ENCODE results near the gene PPP2R2B. TPM values are rescaled to one million over a fixed set of nuclear protein-coding genes. Genes with fewer than 3 reads are reported as not detected.

Gene PPP2R2B
- total RNA-seq, 1 donor from 2014 or later: not detected

GRCh38 chr5:146894753-146895521, 16.4 kb upstream of the PPP2R2B start:
- H3K4me3 Mint-ChIP-seq: no peak overlapping the region
- intact Hi-C loops (cut with micrococcal nuclease): no loop called here
- no peaks in the 10 kb centered on the region for H3K36me3 Mint-ChIP-seq (ENCODE audit: low read depth)
- no peaks in the 10 kb centered on the region for H3K27me3 Mint-ChIP-seq
- H3K9me3 Mint-ChIP-seq: peaks cover 9% of the 10 kb centered on the region
- peaks cover 13% of the 10 kb centered on the region for H3K4me1 Mint-ChIP-seq
- H3K27ac Mint-ChIP-seq: no peak overlapping the region
- no peak for DNase-seq

GRCh38 chr5:146893991-146894390, 15.4 kb upstream of the PPP2R2B start:
- DNase-seq: no peak
- Mint-ChIP-seq H3K27ac (no peak overlapping the region), H3K36me3 (ENCODE audit: low read depth) (no peaks in the 10 kb centered on the region), H3K27me3 (no peaks in the 10 kb centered on the region), H3K9me3 (peaks cover 9% of the 10 kb centered on the region), H3K4me1 (peaks cover 13% of the 10 kb centered on the region), H3K4me3 (no peak overlapping the region)
- intact Hi-C loops (cut with micrococcal nuclease): no loop called here

GRCh38 chr5:146892231-146892630, 13.7 kb upstream of the PPP2R2B start:
- no peak for DNase-seq
- Mint-ChIP-seq H3K4me3 (no peak overlapping the region), H3K27me3 (no peaks in the 10 kb centered on the region), H3K36me3 (ENCODE audit: low read depth) (no peaks in the 10 kb centered on the region), H3K9me3 (peaks cover 5% of the 10 kb centered on the region), H3K27ac (no peak overlapping the region), H3K4me1 (peaks cover 13% of the 10 kb centered on the region)
- intact Hi-C loops (cut with micrococcal nuclease): no loop called here

- Mint-ChIP-seq H3K27ac (no peak overlapping the region), H3K4me1 (peaks cover 12% of the 10 kb centered on the region), H3K4me3 (no peak overlapping the region), H3K27me3 (no peaks in the 10 kb centered on the region), H3K9me3 (no peaks in the 10 kb centered on the region), H3K36me3 (ENCODE audit: low read depth) (no peaks in the 10 kb centered on the region)
- DNase-seq: no peak
- intact Hi-C loops (cut with micrococcal nuclease): no loop called here
These were observed 13.0 kb upstream of the PPP2R2B start for GRCh38 chr5:146891511-146891910.

- intact Hi-C loops (cut with micrococcal nuclease): no loop called here
These were observed 12.3 kb upstream of the PPP2R2B start for GRCh38 chr5:146890731-146891440.

GRCh38 chr5:146890066-146890465, 11.5 kb upstream of the PPP2R2B start:
- peaks cover 6% of the 10 kb centered on the region for H3K4me1 Mint-ChIP-seq
- no peak for DNase-seq
- H3K4me3 Mint-ChIP-seq: no peak overlapping the region
- no peaks in the 10 kb centered on the region for H3K9me3 Mint-ChIP-seq
- no peaks in the 10 kb centered on the region for H3K36me3 Mint-ChIP-seq (ENCODE audit: low read depth)
- no peak overlapping the region for H3K27ac Mint-ChIP-seq
- no peaks in the 10 kb centered on the region for H3K27me3 Mint-ChIP-seq
- intact Hi-C loops (cut with micrococcal nuclease): no loop called here

More at GRCh38 chr5:146890731-146891440, 12.3 kb upstream of the PPP2R2B start:
- H3K9me3 Mint-ChIP-seq: no peaks in the 10 kb centered on the region
- no peak overlapping the region for H3K4me3 Mint-ChIP-seq
- H3K36me3 Mint-ChIP-seq (ENCODE audit: low read depth): no peaks in the 10 kb centered on the region
- H3K27me3 Mint-ChIP-seq: no peaks in the 10 kb centered on the region
- no peak overlapping the region for H3K27ac Mint-ChIP-seq
- no peak for DNase-seq
- peaks cover 7% of the 10 kb centered on the region for H3K4me1 Mint-ChIP-seq

- intact Hi-C loops (cut with micrococcal nuclease): no loop called here
- Mint-ChIP-seq H3K4me1 (peaks cover 3% of the 10 kb centered on the region), H3K27me3 (peaks cover 3% of the 10 kb centered on the region), H3K9me3 (no peaks in the 10 kb centered on the region), H3K36me3 (ENCODE audit: low read depth) (no peaks in the 10 kb centered on the region), H3K4me3 (no peak overlapping the region), H3K27ac (no peak overlapping the region)
- DNase-seq: no peak
These were observed 10.6 kb upstream of the PPP2R2B start for GRCh38 chr5:146889169-146889568.

GRCh38 chr5:146888351-146888978, 9.9 kb upstream of the PPP2R2B start:
- Mint-ChIP-seq H3K27me3 (peaks cover 5% of the 10 kb centered on the region), H3K36me3 (ENCODE audit: low read depth) (no peaks in the 10 kb centered on the region), H3K27ac (no peak overlapping the region), H3K4me3 (no peak overlapping the region), H3K9me3 (no peaks in the 10 kb centered on the region), H3K4me1 (peaks cover 3% of the 10 kb centered on the region)
- intact Hi-C loops (cut with micrococcal nuclease): no loop called here
- DNase-seq: no peak

GRCh38 chr5:146884066-146884626, 5.6 kb upstream of the PPP2R2B start:
- Mint-ChIP-seq H3K27ac (no peak overlapping the region), H3K9me3 (no peaks in the 10 kb centered on the region), H3K4me3 (no peak overlapping the region), H3K36me3 (ENCODE audit: low read depth) (no peaks in the 10 kb centered on the region), H3K4me1 (no peaks in the 10 kb centered on the region), H3K27me3 (peaks cover 22% of the 10 kb centered on the region)
- intact Hi-C loops (cut with micrococcal nuclease): no loop called here
- DNase-seq: no peak

- Mint-ChIP-seq H3K9me3 (no peaks in the 10 kb centered on the region), H3K4me1 (peaks cover 4% of the 10 kb centered on the region), H3K4me3 (no peak overlapping the region), H3K36me3 (ENCODE audit: low read depth) (no peaks in the 10 kb centered on the region), H3K27ac (no peak overlapping the region), H3K27me3 (peaks cover 26% of the 10 kb centered on the region)
- no peak for DNase-seq
- intact Hi-C loops (cut with micrococcal nuclease): no loop called here
These were observed 5.0 kb upstream of the PPP2R2B start for GRCh38 chr5:146883511-146883910.

GRCh38 chr5:146880966-146881365, 2.4 kb upstream of the PPP2R2B start:
- H3K27me3 Mint-ChIP-seq: peaks cover 41% of the 10 kb centered on the region
- peaks cover 9% of the 10 kb centered on the region for H3K4me1 Mint-ChIP-seq
- H3K36me3 Mint-ChIP-seq (ENCODE audit: low read depth): no peaks in the 10 kb centered on the region
- no peak overlapping the region for H3K4me3 Mint-ChIP-seq
- H3K27ac Mint-ChIP-seq: no peak overlapping the region
- no peaks in the 10 kb centered on the region for H3K9me3 Mint-ChIP-seq
- intact Hi-C loops (cut with micrococcal nuclease): no loop called here
- DNase-seq: no peak

- Mint-ChIP-seq H3K4me1 (peaks cover 9% of the 10 kb centered on the region), H3K27ac (no peak overlapping the region), H3K9me3 (no peaks in the 10 kb centered on the region), H3K36me3 (ENCODE audit: low read depth) (no peaks in the 10 kb centered on the region), H3K27me3 (peaks cover 48% of the 10 kb centered on the region), H3K4me3 (peak overlapping the region; percentile 85)
- intact Hi-C loops (cut with micrococcal nuclease): loop anchor here (5.0 kb wide), 1 partner anchor 626 kb away; no protein-coding TSS in a partner anchor
- DNase-seq: peak; percentile 68
These were observed 628 bp downstream of the PPP2R2B start for GRCh38 chr5:146877783-146878475.

- intact Hi-C loops (cut with micrococcal nuclease): loop anchor here (5.0 kb wide), 1 partner anchor 625 kb away; no protein-coding TSS in a partner anchor
- Mint-ChIP-seq H3K4me1 (peaks cover 9% of the 10 kb centered on the region), H3K9me3 (no peaks in the 10 kb centered on the region), H3K4me3 (peak overlapping the region; percentile 85), H3K27ac (no peak overlapping the region), H3K36me3 (ENCODE audit: low read depth) (no peaks in the 10 kb centered on the region), H3K27me3 (peaks cover 46% of the 10 kb centered on the region)
- peak; percentile 58 for DNase-seq
These were observed 1.3 kb downstream of the PPP2R2B start for GRCh38 chr5:146877178-146877681.
